ENCODE results near the gene FILIP1L. TPM values are rescaled to one million over a fixed set of nuclear protein-coding genes. Genes with fewer than 3 reads are reported as not detected.

The FILIP1L gene
- total and polyA plus RNA-seq, 2 of the 13 experiments (the other 11 are each of a cell fraction or from before 2014, with no cell fraction given): 8.1 to 187 TPM

GRCh38 chr3:100076731-100077529 is 37.4 kb downstream of the FILIP1L start (continued):
- TF ChIP-seq ZNF710 (CRISPR knock-in tag; IDR thresholded peaks at IDR 0.05; ENCODE audit: borderline replicate concordance) (peak; percentile 94), ZNF569 (CRISPR knock-in tag; IDR thresholded peaks at IDR 0.05; ENCODE audit: borderline replicate concordance) (no peak), IRF2 (CRISPR knock-in tag; IDR thresholded peaks at IDR 0.05) (peak; percentile 86), ZKSCAN5 (CRISPR knock-in tag; IDR thresholded peaks at IDR 0.05) (no peak), ZNF556 (CRISPR knock-in tag; IDR thresholded peaks at IDR 0.05; ENCODE audit: borderline replicate concordance) (peak; percentile 27; the same call in 1 of the 2 replicates), GATAD2A (CRISPR knock-in tag; IDR thresholded peaks at IDR 0.05) (peak; percentile 95), SIN3B (IDR thresholded peaks at IDR 0.05; ENCODE audit: low read length) (no peak), RCOR2 (CRISPR knock-in tag; IDR thresholded peaks at IDR 0.05) (peak; percentile 80), RFX5 (IDR thresholded peaks at IDR 0.05; ENCODE audit: low read depth, low read length) (no peak), HDAC2 (CRISPR knock-in tag; IDR thresholded peaks at IDR 0.05) (peak; percentile 92), MIER3 (CRISPR knock-in tag; IDR thresholded peaks at IDR 0.05; ENCODE audit: borderline replicate concordance) (peak; percentile 72; the same call in 1 of the 2 replicates), MXD4 (CRISPR knock-in tag; IDR thresholded peaks at IDR 0.05) (no peak), CBX1 (IDR thresholded peaks at IDR 0.05; ENCODE audit: low read depth) (peak; percentile 27), ZBTB37 (CRISPR knock-in tag; IDR thresholded peaks at IDR 0.05) (no peak), ZSCAN29 (CRISPR knock-in tag; conservative IDR thresholded peaks at IDR 0.05) (0 out of 2 replicates have a peak, but pooled peaks have one; percentile 23), ZNF335 (CRISPR knock-in tag; IDR thresholded peaks at IDR 0.05) (peak; percentile 32; the same call in 1 of the 2 replicates), SOX5 (CRISPR knock-in tag; IDR thresholded peaks at IDR 0.05; ENCODE audit: borderline replicate concordance) (peak; percentile 82), RAD51 (IDR thresholded peaks at IDR 0.05; ENCODE audit: borderline replicate concordance) (no peak), TCF7 (IDR thresholded peaks at IDR 0.05; ENCODE audit: low read depth) (peak; percentile 87), NFE2L2 (IDR thresholded peaks at IDR 0.05; ENCODE audit: low read length) (no peak), GRHL1 (CRISPR knock-in tag; conservative IDR thresholded peaks at IDR 0.05) (no peak), RBM22 (optimal IDR thresholded peaks at IDR 0.05; ENCODE audit: low read length) (no peak), ZNF260 (CRISPR knock-in tag; IDR thresholded peaks at IDR 0.05; ENCODE audit: borderline replicate concordance, low read depth) (no peak)

Measured in HepG2 (cell line).